Endometrial microvascular endothelial cells (primary cell): ENCODE measurements around the gene GLIS1. TPM values are rescaled to one million over a fixed set of nuclear protein-coding genes. Genes with fewer than 3 reads are reported as not detected.

Experiments
- in situ Hi-C: cut with HindIII; loops from 2 replicates; pipeline ENCODE4 v1.10.0; 2017; ENCODE audit warnings: low sequenced_read_pairs, low pct_unique_long_range_greater_than_20kb; ENCODE audit errors: inconsistent ontology term
- total RNA-seq: library from RNA; depleted of rRNA; stranded (reverse); fragments of >200 nt; gene quantifications from one replicate; pipeline ENCODE4 v1.2.3, GENCODE V29; 2015; ENCODE audit errors: inconsistent ontology term

GLIS1 gene
- total RNA-seq, 1 donor from 2014 or later, result not detected

- in situ Hi-C loops, result no loop called here
Measured at GRCh38 chr1:53581476-53581875, 157.5 kb downstream of the GLIS1 start.

- in situ Hi-C loops, result no loop called here
Measured at GRCh38 chr1:53580739-53581475, 158.1 kb downstream of the GLIS1 start.

GRCh38 chr1:53580009-53580400 lies 159.0 kb downstream of the GLIS1 start:
- in situ Hi-C loops, result no loop called here

GRCh38 chr1:53579221-53580008 lies 159.5 kb downstream of the GLIS1 start:
- in situ Hi-C loops, result no loop called here

GRCh38 chr1:53578358-53578757 lies 160.6 kb downstream of the GLIS1 start:
- in situ Hi-C loops, result no loop called here

- in situ Hi-C loops, result no loop called here
Measured at GRCh38 chr1:53577761-53578100, 161.2 kb downstream of the GLIS1 start.

- in situ Hi-C loops, result no loop called here
Measured at GRCh38 chr1:53576866-53577760, 161.9 kb downstream of the GLIS1 start.

- in situ Hi-C loops, result no loop called here
Measured at GRCh38 chr1:53576381-53576801, 162.6 kb downstream of the GLIS1 start.

GRCh38 chr1:53575955-53576320 lies 163.0 kb downstream of the GLIS1 start:
- in situ Hi-C loops, result no loop called here

- in situ Hi-C loops, result no loop called here
Measured at GRCh38 chr1:53575141-53575954, 163.6 kb downstream of the GLIS1 start.

- in situ Hi-C loops, result no loop called here
Measured at GRCh38 chr1:53574621-53575020, 164.3 kb downstream of the GLIS1 start.

- in situ Hi-C loops, result no loop called here
Measured at GRCh38 chr1:53573931-53574330, 165.0 kb downstream of the GLIS1 start.

GRCh38 chr1:53573522-53573921 lies 165.4 kb downstream of the GLIS1 start:
- in situ Hi-C loops, result no loop called here

- in situ Hi-C loops, result no loop called here
Measured at GRCh38 chr1:53572815-53573173, 166.2 kb downstream of the GLIS1 start.

GRCh38 chr1:53572065-53572814 lies 166.7 kb downstream of the GLIS1 start:
- in situ Hi-C loops, result no loop called here

GRCh38 chr1:53568540-53568939 lies 170.4 kb downstream of the GLIS1 start:
- in situ Hi-C loops, result no loop called here

GRCh38 chr1:53567851-53568250 lies 171.1 kb downstream of the GLIS1 start:
- in situ Hi-C loops, result no loop called here

- in situ Hi-C loops, result no loop called here
Measured at GRCh38 chr1:53567450-53567849, 171.5 kb downstream of the GLIS1 start.
